Ramos (cell line): ENCODE measurements around the gene VWF.
"Not testable (repeated sequence)": the region's sequence is repeated elsewhere in the genome, so short reads cannot be mapped to it uniquely, and the experiment has no call there.

Experiments used
- in situ Hi-C: fragments of 300-500 bp; cut with MboI; formaldehyde crosslinking; loops from one replicate; pipeline ENCODE4 v1.14.3; 2022; ENCODE audit warnings: low sequenced_read_pairs; ENCODE audit not compliant: unreplicated experiment

VWF gene

GRCh38 chr12:6124411-6125309 is at the start of gene VWF:
Gene VWF (minus strand): TSS chr12:6124670. CDS start chr12:6123196, 1,474 bp downstream.
- in situ Hi-C loops: no loop called here

- in situ Hi-C loops: no loop called here
Measured at GRCh38 chr12:6172862-6173261, 48.4 kb upstream of the VWF start.

- in situ Hi-C loops: no loop called here
Measured at GRCh38 chr12:6172086-6172485, 47.6 kb upstream of the VWF start.

- in situ Hi-C loops: no loop called here
Measured at GRCh38 chr12:6171409-6172015, 47.0 kb upstream of the VWF start.

GRCh38 chr12:6167327-6168280 is 43.1 kb upstream of the VWF start:
- in situ Hi-C loops: no loop called here

- in situ Hi-C loops: no loop called here
Measured at GRCh38 chr12:6166808-6167207, 42.3 kb upstream of the VWF start.

- in situ Hi-C loops: no loop called here
Measured at GRCh38 chr12:6165395-6165794, 40.9 kb upstream of the VWF start.

GRCh38 chr12:6163416-6164060 is 39.1 kb upstream of the VWF start:
- in situ Hi-C loops: no loop called here

- in situ Hi-C loops: no loop called here
Measured at GRCh38 chr12:6161124-6161882, 36.8 kb upstream of the VWF start.

- in situ Hi-C loops: not testable (repeated sequence)
Measured at GRCh38 chr12:6160049-6160649, 35.7 kb upstream of the VWF start.

GRCh38 chr12:6159166-6160011 is 34.9 kb upstream of the VWF start:
- in situ Hi-C loops: not testable (repeated sequence)

- in situ Hi-C loops: no loop called here
Measured at GRCh38 chr12:6158749-6159148, 34.3 kb upstream of the VWF start.

- in situ Hi-C loops: no loop called here
Measured at GRCh38 chr12:6158255-6158654, 33.8 kb upstream of the VWF start.

GRCh38 chr12:6157482-6157881 is 33.0 kb upstream of the VWF start:
- in situ Hi-C loops: no loop called here

GRCh38 chr12:6154730-6155459 is 30.4 kb upstream of the VWF start:
- in situ Hi-C loops: no loop called here

- in situ Hi-C loops: not testable (repeated sequence)
Measured at GRCh38 chr12:6148722-6149121, 24.3 kb upstream of the VWF start.

- in situ Hi-C loops: no loop called here
Measured at GRCh38 chr12:6148061-6148460, 23.6 kb upstream of the VWF start.
